ENCODE results near the gene TRABD2B.

The TRABD2B gene

DNA sequence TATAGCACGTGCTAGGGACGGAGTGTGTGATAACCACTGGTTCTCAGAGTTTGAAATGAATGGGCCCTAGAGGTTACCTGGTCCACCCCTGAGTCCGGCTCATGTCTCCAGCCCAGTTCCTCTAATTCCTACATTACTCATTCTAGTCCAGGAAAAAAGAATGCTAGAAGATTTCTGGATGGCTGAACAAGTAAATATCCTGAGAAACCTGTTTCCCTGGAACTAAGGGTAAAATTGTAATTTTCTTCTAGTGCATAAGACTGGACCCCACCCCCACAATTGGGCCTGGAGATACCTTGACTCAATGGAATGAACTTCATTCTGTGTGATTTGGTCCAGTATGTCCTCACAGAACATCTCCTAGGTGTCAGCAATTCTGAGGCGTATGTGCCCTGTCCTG, 208.4 kb downstream of the TRABD2B start:
- no peak for DNase-seq

GRCh38 chr1:47787560-47787959, 209.6 kb downstream of the TRABD2B start:
- no peak for DNase-seq

GRCh38 chr1:47786316-47786715, 210.9 kb downstream of the TRABD2B start:
- no peak for DNase-seq

DNA sequence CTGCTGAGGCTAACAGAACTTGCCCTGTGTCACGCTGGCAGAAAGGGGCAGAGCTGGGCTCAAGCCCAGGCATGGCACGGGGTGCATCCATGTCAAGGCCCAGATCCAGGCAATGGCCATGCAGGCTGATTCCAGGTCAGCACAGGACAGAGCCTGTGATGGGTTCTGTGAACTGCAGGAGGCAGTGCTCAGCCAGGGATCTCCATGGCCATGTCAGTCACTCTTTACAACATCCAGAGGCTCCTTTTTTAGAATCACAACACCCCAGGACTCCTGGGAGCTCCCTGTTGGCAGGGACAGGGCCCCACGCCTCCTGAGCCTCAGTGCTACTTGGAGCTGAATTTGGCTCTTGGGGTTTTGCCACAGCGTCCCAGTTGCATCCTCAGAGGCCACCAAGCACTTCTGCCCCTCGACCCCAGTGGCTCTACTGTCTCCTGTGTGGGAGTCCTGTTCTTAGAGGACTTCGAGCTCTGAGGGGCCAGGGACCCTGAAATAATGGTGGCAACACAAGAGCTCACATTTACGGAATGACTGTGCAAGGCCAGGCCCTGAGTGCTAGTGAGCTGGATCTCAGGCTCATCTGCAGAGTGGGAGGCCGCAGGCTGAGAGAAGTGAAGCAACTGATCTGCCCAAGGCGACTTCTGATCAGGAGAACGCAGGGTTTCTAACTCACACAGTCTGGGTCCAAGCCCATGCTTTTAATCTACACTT, 211.5 kb downstream of the TRABD2B start:
- DNase-seq = no peak

DNA sequence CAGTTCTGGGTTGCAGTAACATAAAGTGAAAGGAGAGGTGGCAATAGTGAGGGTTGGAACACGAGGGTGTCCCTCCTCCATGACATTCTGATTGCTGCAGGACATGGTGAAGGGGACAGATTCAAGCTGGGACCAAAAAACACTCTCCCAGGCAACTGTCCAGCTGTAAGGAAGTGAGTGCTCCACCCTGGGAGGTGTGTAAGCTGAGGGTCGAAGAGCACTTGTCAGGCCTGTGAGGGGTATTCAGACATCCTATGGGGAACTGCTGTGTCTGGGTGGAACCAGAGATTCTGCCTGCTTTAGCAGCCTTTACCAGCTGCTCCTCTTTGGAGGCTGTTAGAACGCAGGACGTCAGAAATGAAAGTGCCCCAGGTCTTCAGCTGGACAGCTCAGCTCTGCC, 212.1 kb downstream of the TRABD2B start:
- no peak for DNase-seq

DNA sequence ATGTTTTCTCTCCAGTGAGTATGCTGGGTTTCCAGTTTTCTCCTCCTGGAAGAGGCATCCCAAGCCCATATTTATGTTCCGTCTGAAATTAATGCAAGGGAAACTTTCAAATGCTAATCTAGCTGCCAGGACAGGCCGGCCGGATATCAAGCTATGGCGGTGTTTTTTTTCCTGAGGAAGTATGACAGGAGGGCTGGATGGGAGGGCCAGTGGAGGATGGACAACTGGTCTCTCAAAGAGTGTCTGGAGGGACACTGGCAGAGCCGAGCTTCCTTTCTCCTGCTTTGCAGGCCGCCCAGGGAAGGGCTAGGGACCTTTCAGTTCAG, 212.7 kb downstream of the TRABD2B start:
- DNase-seq = no peak

- DNase-seq = no peak
Observed at GRCh38 chr1:47783638-47784496, 213.3 kb downstream of the TRABD2B start.

DNA sequence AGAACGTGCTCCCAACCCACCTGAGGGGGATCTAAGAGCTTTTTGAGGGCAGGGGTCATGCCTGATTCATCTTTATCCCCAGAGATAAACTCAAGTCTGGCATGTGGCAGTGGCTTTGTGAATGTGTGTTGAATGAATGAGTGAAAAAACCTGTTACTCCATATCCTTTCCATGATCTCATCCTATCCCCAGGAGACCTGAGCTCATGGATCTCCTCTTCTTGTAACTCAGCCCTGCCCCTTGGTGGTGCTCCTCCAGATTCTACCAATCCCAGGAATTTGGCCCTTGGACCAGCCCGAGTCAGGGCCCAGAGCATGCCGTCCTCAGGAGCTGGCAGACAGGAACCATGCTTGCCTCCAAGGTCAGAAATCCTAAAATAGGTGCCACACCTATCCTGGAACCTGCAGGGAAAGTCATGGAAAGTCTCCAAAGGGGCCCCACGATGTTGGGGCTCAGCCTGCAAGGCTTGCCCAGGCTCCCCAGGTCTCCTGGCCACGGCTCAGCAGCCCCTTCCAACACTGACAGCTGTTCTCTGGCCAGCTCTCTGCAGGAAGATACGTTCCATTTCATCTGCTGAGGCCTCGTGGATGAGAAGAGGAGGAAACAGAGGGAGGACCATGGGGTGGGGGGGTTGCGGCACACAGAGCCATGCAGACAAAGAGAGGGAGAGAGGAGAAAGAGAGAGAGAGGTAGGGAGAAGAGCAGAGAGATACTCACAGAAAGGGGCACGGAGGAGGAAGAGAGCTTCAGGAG, 214.6 kb downstream of the TRABD2B start:
- no peak for DNase-seq

- DNase-seq = no peak
Observed at GRCh38 chr1:47781171-47781959, 215.8 kb downstream of the TRABD2B start.

DNA sequence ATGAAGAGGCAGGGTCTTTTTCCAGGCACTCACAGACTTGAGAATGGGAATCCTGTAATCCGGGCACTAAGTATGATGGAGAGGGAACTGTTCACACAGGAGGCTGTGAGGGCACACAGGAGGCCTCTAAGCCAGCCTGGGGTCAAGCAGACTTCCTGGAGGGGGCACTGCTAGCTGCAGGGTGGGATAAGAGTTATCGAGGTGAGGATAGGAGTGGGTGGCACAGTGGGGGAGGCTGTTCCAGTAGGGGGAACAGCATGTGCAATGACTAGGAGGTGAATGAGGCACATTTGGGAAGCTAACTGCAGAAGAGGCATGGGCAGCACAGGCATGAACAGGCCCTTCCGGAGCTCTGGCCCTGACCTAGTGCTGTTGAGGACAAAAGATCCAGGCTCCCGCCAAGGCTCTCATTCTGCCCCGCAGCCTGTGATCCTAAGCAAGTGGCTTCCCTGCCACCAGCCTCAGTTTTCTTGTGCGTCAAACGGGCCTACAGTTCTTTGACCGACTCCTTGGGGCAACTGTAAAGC, 216.7 kb downstream of the TRABD2B start:
- no peak for DNase-seq

DNA sequence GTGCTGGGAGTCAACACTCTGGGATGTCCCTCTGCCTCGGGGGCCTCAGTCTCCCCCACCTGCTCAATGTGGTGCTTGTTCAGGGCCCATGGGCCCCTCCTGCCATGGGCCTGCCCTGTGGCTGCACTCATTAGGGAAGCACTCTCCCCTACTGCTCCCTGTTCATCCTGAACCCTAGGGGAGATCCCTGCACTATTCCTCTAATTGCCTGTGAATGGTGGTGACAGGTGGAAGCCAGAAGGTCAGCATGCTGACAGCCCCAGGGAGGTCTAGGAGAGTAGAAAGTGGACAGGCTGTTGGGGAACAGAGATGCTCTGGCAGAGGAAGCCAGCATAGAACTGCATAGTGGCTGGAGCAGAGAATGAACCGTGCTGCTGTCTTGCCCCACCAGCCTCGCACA, 217.6 kb downstream of the TRABD2B start:
- DNase-seq = no peak

DNA sequence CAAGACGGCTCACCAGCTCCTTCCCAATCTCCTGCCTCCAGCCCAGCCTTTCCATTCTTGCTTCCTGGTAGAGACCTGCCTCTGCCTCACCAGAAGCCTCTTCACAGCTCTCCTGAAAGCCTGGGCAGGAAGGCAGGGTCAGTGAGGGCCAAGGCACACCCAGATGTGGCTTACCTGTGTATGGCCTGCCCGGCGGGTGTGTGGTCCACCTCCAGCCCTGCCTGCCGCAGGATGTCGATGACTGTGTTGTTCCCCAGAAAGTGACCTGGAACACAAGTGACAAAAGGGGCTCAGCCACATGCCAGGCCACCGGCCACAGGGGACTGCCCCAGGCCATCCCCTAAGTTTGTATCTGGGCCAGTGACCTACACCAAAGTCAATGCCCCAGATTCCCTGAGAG, 218.9 kb downstream of the TRABD2B start:
- DNase-seq = no peak

DNA sequence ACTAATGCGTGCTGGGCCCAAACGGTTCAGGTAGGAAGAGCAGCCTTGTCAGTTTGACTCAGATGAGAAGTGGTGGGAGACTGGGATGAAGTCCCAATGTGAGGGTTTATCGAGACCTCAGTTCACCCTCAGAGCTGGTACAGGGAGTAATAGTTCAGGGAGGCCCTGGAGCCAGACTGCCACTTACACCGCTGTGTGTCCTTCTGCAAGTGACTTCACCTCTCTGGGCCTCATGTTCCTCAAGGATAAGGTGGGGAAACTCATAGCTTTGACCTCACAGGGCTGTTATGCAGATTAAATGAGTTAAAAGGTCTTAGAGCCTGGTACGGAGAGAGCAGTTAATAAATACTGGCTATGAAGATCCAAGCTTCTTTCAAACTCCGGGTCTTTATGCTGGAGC, 219.9 kb downstream of the TRABD2B start:
- DNase-seq = no peak

- peak; percentile 80 to 81 for DNase-seq
Observed at GRCh38 chr1:47776667-47777131, 220.5 kb downstream of the TRABD2B start.

DNA sequence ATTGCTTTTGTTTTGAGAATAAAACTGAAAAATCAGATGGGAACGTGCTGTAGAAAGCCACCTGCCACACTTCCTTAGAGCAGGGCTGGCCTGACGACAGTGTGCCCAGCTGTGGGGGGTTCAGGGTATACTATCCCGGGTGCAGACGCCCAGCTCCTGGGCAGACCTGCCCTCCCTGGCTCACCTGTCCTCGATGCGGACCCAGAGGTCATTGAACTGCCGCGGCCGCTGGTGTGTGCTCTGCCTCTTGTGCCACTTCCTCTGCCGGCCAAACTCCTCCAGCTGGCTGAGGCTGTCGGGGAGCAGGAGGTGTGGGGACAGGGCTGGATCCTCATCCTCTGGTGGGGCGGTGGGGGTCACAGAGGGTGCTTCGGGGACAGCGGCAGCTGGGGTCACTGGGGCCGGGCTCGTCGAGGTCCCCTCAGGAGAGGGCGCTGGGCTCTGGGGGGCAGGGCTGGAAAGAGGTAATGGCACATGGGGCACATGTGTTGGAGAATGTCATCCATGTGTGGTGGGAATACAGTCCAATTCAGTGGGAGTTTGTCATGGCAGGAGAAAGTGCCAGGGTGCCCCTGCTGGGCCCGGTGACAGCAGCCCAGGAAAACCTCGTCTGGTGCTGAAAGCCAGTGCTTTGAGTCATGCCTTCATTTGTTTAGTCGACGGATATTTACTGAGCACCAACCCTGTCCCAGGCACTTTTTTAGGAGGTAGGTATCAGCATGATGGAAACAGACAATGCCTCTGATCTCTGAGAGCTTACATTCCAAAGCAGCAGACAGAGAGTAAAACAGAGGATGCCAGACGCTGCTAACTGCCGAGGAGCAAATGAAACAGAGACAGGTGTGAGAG, 222.0 kb downstream of the TRABD2B start:
- DNase-seq = no peak

- no peak for DNase-seq
Observed at GRCh38 chr1:47772960-47773682, 224.1 kb downstream of the TRABD2B start.

DNA sequence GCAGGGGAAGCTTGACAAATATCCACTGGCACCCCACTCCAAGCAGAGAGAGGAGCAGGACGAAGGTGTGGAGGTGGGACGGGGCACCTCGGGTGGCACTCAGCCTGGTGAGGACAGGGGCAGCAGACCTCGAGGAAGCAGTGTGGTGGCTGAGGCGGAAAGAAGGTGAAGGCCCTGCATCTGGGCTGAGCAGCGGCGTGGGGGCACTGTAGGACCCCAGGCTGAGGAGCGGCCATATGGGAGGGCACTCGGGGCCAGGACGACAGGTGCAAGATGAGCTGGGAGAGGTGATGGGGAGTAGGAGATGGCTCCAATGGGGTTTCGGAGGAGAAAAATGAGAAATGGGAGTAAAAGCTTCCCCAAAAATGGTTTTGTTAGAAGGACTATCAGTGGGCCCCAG, 224.9 kb downstream of the TRABD2B start:
- no peak for DNase-seq

GRCh38 chr1:47771751-47772150, 225.4 kb downstream of the TRABD2B start:
- no peak for DNase-seq

GRCh38 chr1:47769983-47770382, 227.2 kb downstream of the TRABD2B start:
- no peak for DNase-seq

GRCh38 chr1:47769295-47769694, 227.9 kb downstream of the TRABD2B start:
- DNase-seq = no peak

GRCh38 chr1:47767741-47768100, 229.5 kb downstream of the TRABD2B start:
- no peak for DNase-seq
